ENCODE measurements around the gene NEDD8. TPM values are rescaled to one million over a fixed set of nuclear protein-coding genes. Genes with fewer than 3 reads are reported as not detected.

Gene NEDD8
- total RNA-seq, 1 experiment from 2014 or later = 192 TPM

DNA sequence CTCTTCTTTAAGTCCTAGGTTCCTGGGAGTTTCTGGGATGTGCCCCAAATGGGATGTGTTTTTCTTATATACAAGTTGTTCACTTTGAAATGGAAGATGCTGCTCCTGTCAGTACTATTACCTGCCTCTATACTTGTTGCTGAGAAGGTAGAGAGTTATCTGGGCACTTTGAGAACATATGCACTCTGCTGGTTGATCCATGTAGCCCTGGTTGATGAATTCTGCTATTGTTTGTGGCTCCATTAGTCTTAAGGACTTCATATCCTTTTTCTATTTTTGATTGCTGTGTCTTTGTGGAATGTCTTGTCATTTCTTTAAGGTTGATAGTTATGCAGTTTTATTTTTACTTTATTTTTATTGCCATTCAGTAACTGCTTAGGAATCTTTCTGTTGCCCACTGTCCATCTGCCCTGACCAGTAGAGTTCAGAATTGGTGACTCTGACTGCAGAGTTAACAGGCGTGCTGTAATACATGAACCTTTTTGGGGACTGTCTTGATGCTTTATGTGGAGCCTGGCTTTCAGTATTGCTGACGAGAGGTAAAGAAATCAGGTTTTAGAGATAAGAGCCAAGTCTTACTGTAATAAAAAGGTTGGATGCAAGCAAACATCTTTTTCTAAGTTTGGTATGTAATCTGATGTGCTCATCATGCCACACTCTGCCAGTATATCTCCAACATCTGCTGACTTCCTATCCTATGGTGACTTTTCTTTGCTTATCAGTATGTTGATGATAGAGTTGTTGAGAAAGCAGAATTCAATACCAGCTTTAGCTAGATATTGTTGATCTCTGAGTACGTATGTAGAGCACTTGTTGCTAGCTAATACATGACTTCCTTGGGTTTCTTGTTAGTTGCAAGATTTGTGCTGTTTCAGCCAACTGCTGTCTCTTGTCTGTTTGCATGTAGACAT, 2.2 kb upstream of the NEDD8 start:
- Mint-ChIP-seq H3K9me3 (ENCODE audit: low read depth, unreplicated experiment) (no peaks in the 10 kb centered on the region), H3K27ac (ENCODE audit: unreplicated experiment) (no peak overlapping the region), H3K4me3 (ENCODE audit: low read depth, unreplicated experiment) (peak overlapping the region; percentile 83), H3K36me3 (ENCODE audit: insufficient read depth, unreplicated experiment) (peaks cover 55% of the 10 kb centered on the region), H3K27me3 (ENCODE audit: unreplicated experiment) (no peaks in the 10 kb centered on the region), H3K4me1 (ENCODE audit: low read depth, unreplicated experiment) (peaks cover 24% of the 10 kb centered on the region)
- BruUV-seq (replicated peaks) = no TSS peak
- DNase-seq = no peak
- intact Hi-C loops (cut with micrococcal nuclease; ENCODE audit: unreplicated experiment) = no loop called here
- TF ChIP-seq, protein P1, sequence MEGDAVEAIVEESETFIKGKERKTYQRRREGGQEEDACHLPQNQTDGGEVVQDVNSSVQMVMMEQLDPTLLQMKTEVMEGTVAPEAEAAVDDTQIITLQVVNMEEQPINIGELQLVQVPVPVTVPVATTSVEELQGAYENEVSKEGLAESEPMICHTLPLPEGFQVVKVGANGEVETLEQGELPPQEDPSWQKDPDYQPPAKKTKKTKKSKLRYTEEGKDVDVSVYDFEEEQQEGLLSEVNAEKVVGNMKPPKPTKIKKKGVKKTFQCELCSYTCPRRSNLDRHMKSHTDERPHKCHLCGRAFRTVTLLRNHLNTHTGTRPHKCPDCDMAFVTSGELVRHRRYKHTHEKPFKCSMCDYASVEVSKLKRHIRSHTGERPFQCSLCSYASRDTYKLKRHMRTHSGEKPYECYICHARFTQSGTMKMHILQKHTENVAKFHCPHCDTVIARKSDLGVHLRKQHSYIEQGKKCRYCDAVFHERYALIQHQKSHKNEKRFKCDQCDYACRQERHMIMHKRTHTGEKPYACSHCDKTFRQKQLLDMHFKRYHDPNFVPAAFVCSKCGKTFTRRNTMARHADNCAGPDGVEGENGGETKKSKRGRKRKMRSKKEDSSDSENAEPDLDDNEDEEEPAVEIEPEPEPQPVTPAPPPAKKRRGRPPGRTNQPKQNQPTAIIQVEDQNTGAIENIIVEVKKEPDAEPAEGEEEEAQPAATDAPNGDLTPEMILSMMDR (IDR thresholded peaks at IDR 0.05; ENCODE audit: unreplicated experiment) = no peak
- CTCF ChIA-PET = interaction anchor here (1.2 kb wide), 1 partner anchor 63 kb away, joined by 3 read pairs; no protein-coding TSS in a partner anchor

DNA sequence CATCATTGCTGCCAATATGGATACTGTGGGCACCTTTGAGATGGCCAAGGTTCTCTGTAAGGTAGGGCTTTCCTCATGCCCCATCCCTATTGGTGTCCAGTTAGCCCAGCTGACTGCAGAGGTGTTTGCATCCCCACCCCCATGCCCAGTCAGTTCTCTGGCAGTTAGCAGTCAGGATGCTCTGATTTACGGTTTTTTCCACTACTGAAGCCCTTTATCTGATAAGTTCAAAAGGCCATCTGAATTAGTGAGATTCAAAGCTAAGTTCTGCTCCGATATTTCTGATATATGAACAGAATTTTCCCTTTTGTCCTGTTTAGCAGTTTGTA, 1.3 kb upstream of the NEDD8 start:
- Mint-ChIP-seq H3K27me3 (ENCODE audit: unreplicated experiment) (no peaks in the 10 kb centered on the region), H3K9me3 (ENCODE audit: low read depth, unreplicated experiment) (no peaks in the 10 kb centered on the region), H3K4me3 (ENCODE audit: low read depth, unreplicated experiment) (peak overlapping the region; percentile 83), H3K27ac (ENCODE audit: unreplicated experiment) (no peak overlapping the region), H3K36me3 (ENCODE audit: insufficient read depth, unreplicated experiment) (peaks cover 55% of the 10 kb centered on the region), H3K4me1 (ENCODE audit: low read depth, unreplicated experiment) (peaks cover 24% of the 10 kb centered on the region)
- intact Hi-C loops (cut with micrococcal nuclease; ENCODE audit: unreplicated experiment) = no loop called here
- TF ChIP-seq, protein P1 (IDR thresholded peaks at IDR 0.05; ENCODE audit: unreplicated experiment) = no peak
- no TSS peak for BruUV-seq (replicated peaks)
- CTCF ChIA-PET = no interaction called here
- no peak for DNase-seq

DNA sequence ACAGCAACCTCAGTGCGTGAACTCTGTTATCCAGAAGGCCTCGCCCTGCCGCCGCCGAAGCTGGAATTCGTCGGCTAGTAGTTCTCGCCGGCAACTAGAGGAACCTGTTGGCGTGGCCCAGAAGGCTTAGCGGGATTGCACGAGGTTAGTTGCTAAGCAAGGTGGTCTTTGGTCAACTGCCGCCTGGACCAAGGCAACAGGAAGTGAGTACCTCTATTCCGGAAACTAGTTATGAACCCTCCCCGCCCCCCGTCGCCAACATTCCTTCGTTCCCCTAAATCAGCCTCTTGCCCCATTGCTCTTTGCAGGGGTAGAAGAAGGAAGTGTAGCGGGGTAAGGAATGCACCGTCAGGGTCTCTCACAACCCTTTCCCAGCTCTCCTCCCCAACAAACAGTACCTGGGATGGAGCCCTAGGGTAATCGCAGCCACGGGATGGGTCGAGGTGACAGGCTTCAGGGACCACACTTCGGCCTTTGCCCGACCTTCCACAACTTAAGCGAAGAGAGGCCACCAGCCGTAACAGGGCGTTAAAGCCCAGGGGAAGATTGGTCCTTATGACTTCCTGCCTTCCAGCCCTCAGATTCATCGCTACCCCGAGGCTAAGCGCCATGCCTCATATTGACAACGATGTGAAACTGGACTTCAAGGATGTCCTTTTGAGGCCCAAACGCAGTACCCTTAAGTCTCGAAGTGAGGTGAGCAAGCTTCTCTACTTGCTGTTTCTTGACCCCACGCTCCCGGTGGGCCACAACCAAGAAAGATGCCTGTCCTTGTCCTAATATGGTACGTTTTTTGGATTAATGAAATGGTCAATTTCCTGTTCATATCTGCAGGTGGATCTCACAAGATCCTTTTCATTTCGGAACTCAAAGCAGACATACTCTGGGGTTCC, 724 bp upstream of the NEDD8 start, which contains the start of gene GMPR2:
Gene GMPR2, plus strand, starts transcription at position 285 of the 893 bp plus-strand sequence. Its CDS starts 325 bp downstream, at position 610.
- CTCF ChIA-PET = no interaction called here
- peaks cover 20% of the 10 kb centered on the region for H3K4me1 Mint-ChIP-seq (ENCODE audit: low read depth, unreplicated experiment)
- intact Hi-C loops (cut with micrococcal nuclease; ENCODE audit: unreplicated experiment) = no loop called here
- H3K27ac Mint-ChIP-seq (ENCODE audit: unreplicated experiment) = peak within 1 kb of the TSS; percentile 67
- peak within 1 kb of the TSS; percentile 83 for H3K4me3 Mint-ChIP-seq (ENCODE audit: low read depth, unreplicated experiment)
- TSS peak; percentile 61 for BruUV-seq (replicated peaks)
- TF ChIP-seq, protein P1 (IDR thresholded peaks at IDR 0.05; ENCODE audit: unreplicated experiment) = no peak
- DNase-seq = no peak
- H3K27me3 Mint-ChIP-seq (ENCODE audit: unreplicated experiment) = no peaks in the 10 kb centered on the region
- peaks cover 48% of the 10 kb centered on the region for H3K36me3 Mint-ChIP-seq (ENCODE audit: insufficient read depth, unreplicated experiment)
- H3K9me3 Mint-ChIP-seq (ENCODE audit: low read depth, unreplicated experiment) = no peaks in the 10 kb centered on the region

DNA sequence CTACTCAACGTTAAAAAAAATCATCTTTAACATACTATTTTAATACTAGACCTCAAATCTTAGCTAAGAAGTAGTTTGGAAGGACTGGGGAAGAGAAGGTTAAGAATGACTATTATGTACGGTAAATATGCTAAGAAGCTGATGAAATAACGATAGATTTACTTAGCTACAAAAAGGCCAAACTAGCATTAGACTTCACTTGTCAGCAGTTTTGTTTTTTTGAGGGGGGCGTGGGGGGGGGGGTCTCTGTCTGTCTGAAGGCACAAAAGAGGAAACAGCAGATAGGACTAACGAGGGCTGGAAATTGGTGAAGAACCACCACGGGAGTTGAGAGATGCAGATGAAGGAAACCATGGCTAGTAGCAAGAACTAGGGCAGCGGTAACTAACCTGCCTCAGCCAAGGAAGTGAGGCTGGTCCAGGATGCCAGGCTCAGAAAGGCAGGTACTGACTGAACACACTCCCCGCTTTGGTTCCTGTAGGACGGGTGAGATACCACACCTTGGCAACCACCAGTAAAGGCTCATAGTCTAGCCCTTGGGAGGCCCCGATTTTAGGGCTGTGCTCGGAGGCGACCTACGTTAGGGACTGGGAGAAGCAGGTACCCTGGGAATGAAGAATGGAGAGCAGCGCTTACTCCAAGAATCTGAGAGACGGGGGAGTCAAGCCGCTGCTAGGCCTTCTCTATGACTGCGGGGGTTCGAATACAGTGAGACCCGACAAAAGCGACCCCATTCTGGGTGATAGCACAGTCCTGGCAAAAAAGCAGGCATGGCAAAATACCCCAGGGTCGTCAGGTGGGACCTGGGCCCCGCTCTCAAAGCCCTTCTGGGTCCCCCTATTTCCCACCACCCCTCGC, 675 bp downstream of the NEDD8 start:
- TSS peak; percentile 56 for BruUV-seq (replicated peaks)
- CTCF ChIA-PET = no interaction called here
- Mint-ChIP-seq H3K36me3 (ENCODE audit: insufficient read depth, unreplicated experiment) (peaks cover 34% of the 10 kb centered on the region), H3K9me3 (ENCODE audit: low read depth, unreplicated experiment) (no peaks in the 10 kb centered on the region), H3K27ac (ENCODE audit: unreplicated experiment) (peak overlapping the region; percentile 67), H3K4me1 (ENCODE audit: low read depth, unreplicated experiment) (peaks cover 23% of the 10 kb centered on the region), H3K27me3 (ENCODE audit: unreplicated experiment) (no peaks in the 10 kb centered on the region), H3K4me3 (ENCODE audit: low read depth, unreplicated experiment) (peak overlapping the region; percentile 83)
- TF ChIP-seq, protein P1 (IDR thresholded peaks at IDR 0.05; ENCODE audit: unreplicated experiment) = no peak
- intact Hi-C loops (cut with micrococcal nuclease; ENCODE audit: unreplicated experiment) = no loop called here
- no peak for DNase-seq

All from Calu3 (cell line).